ENCODE data around the gene TCF4. TPM values are rescaled to one million over a fixed set of nuclear protein-coding genes. Genes with fewer than 3 reads are reported as not detected.

Gene TCF4
- polyA plus RNA-seq, 1 of the 3 experiments (the other 2 are of a cell fraction) = 39.1 TPM

DNA sequence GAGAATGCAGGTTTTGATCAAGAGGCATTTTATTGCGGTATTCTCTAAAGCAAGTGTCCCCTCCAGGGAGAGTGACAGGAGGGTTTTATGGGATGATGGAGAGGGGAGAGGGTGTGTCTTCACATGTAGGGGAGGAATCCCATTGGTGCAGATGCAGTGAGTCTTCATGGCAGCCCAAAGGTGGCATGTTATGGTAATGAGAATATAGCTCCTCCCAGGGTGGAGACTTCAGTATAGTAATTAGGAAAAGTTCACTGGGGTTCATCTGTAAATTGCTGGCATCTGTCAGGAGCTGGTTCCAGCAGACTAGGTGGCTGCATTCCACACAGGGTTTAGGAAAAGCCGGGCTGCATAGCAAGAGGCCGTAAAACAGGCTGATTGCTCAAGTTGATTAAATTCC, 398.0 kb downstream of the TCF4 start (continued):
- TF ChIP-seq, protein P1, sequence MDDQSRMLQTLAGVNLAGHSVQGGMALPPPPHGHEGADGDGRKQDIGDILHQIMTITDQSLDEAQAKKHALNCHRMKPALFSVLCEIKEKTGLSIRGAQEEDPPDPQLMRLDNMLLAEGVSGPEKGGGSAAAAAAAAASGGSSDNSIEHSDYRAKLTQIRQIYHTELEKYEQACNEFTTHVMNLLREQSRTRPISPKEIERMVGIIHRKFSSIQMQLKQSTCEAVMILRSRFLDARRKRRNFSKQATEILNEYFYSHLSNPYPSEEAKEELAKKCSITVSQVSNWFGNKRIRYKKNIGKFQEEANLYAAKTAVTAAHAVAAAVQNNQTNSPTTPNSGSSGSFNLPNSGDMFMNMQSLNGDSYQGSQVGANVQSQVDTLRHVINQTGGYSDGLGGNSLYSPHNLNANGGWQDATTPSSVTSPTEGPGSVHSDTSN (IDR thresholded peaks at IDR 0.05) = no peak
- no peak for TF ChIP-seq GATA2 (CRISPR knock-in tag; IDR thresholded peaks at IDR 0.05)

DNA sequence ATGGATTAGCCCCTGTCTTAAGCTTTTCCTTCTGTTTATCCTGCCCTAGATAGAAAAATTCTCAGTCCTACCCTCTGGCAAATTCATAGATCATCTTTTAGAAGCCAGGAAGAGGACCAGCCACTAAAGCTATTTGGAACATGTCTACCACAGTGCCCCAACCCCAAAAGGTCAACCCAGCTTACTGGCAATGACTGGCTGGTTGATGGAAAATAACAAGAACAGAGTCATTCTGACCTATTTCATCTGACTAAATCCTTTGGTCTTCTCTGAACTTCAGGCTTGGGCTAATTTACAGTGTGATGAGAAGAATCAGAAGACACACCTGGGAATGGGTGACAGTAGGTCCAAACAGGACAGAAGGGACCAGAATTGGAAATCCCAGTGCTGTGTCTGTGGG, 401.4 kb downstream of the TCF4 start:
- Histone ChIP-seq H3K27ac (ENCODE audit: low read depth in 2 of 2, low read length in 1 of 2) (no peak overlapping the region), H3K4me1 (ENCODE audit: control insufficient read depth in 1 of 2, insufficient read depth in 2 of 2, low read depth in 1 of 2, low read length in 1 of 2) (peaks cover 0 to 3% of the 10 kb centered on the region in 2 experiments; a peak in 1 of 4 replicates), H3K4me2 (no peak overlapping the region), H3K79me2 (ENCODE audit: insufficient read depth) (no peaks in the 10 kb centered on the region), H3K9ac (no peak overlapping the region), H4K20me1 (ENCODE audit: insufficient read depth) (no peaks in the 10 kb centered on the region), H2AFZ (ENCODE audit: low read depth) (no peak overlapping the region), H3K36me3 (replicated peaks in 1 of 2; ENCODE audit: control insufficient read depth in 1 of 2, insufficient read depth in 2 of 2, low read length in 1 of 2) (no peaks in the 10 kb centered on the region), H3F3A (replicated peaks; ENCODE audit: insufficient read depth) (no peaks in the 10 kb centered on the region), H3K9me3 (no peaks in the 10 kb centered on the region), H3K4me3 (ENCODE audit: low read depth in 2 of 2, low read length in 1 of 2) (no peak overlapping the region), H3K9me2 (no peaks in the 10 kb centered on the region), H3K27me3 (ENCODE audit: insufficient read depth) (no peaks in the 10 kb centered on the region)
- TF ChIP-seq GATA2 (CRISPR knock-in tag; IDR thresholded peaks at IDR 0.05) = no peak
- TF ChIP-seq SIN3A (IDR thresholded peaks at IDR 0.05; ENCODE audit: borderline replicate concordance, low read depth, low read length) = no peak
- TF ChIP-seq, protein P2, sequence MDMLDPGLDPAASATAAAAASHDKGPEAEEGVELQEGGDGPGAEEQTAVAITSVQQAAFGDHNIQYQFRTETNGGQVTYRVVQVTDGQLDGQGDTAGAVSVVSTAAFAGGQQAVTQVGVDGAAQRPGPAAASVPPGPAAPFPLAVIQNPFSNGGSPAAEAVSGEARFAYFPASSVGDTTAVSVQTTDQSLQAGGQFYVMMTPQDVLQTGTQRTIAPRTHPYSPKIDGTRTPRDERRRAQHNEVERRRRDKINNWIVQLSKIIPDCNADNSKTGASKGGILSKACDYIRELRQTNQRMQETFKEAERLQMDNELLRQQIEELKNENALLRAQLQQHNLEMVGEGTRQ (IDR thresholded peaks at IDR 0.05; ENCODE audit: borderline replicate concordance, low read depth, low read length) = no peak
- TF ChIP-seq, protein P3, sequence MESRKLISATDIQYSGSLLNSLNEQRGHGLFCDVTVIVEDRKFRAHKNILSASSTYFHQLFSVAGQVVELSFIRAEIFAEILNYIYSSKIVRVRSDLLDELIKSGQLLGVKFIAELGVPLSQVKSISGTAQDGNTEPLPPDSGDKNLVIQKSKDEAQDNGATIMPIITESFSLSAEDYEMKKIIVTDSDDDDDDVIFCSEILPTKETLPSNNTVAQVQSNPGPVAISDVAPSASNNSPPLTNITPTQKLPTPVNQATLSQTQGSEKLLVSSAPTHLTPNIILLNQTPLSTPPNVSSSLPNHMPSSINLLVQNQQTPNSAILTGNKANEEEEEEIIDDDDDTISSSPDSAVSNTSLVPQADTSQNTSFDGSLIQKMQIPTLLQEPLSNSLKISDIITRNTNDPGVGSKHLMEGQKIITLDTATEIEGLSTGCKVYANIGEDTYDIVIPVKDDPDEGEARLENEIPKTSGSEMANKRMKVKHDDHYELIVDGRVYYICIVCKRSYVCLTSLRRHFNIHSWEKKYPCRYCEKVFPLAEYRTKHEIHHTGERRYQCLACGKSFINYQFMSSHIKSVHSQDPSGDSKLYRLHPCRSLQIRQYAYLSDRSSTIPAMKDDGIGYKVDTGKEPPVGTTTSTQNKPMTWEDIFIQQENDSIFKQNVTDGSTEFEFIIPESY (IDR thresholded peaks at IDR 0.05; ENCODE audit: borderline replicate concordance, low read depth) = no peak
- no peak for TF ChIP-seq NFIC (IDR thresholded peaks at IDR 0.05; ENCODE audit: borderline replicate concordance)
- no peak for TF ChIP-seq JUND (IDR thresholded peaks at IDR 0.05)
- TF ChIP-seq, protein P4, sequence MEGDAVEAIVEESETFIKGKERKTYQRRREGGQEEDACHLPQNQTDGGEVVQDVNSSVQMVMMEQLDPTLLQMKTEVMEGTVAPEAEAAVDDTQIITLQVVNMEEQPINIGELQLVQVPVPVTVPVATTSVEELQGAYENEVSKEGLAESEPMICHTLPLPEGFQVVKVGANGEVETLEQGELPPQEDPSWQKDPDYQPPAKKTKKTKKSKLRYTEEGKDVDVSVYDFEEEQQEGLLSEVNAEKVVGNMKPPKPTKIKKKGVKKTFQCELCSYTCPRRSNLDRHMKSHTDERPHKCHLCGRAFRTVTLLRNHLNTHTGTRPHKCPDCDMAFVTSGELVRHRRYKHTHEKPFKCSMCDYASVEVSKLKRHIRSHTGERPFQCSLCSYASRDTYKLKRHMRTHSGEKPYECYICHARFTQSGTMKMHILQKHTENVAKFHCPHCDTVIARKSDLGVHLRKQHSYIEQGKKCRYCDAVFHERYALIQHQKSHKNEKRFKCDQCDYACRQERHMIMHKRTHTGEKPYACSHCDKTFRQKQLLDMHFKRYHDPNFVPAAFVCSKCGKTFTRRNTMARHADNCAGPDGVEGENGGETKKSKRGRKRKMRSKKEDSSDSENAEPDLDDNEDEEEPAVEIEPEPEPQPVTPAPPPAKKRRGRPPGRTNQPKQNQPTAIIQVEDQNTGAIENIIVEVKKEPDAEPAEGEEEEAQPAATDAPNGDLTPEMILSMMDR (IDR thresholded peaks at IDR 0.05) = no peak
- no peak for TF ChIP-seq GABPA (IDR thresholded peaks at IDR 0.05; ENCODE audit: low read depth)
- DNase-seq = no peak
- CTCF ChIA-PET = interaction anchor here (1.1 kb wide), 1 partner anchor 15 kb away, joined by 3 read pairs; no protein-coding TSS in a partner anchor
- POLR2A ChIA-PET = no interaction called here
